Measurements from ENCODE around the gene USP49. TPM values are rescaled to one million over a fixed set of nuclear protein-coding genes. Genes with fewer than 3 reads are reported as not detected.

Gene USP49
- total and polyA plus RNA-seq, 2 of the 13 experiments (the other 11 are each of a cell fraction or from before 2014, with no cell fraction given), result 2.9 to 4.3 TPM

- TF ChIP-seq HNF4G (IDR thresholded peaks at IDR 0.05; ENCODE audit: borderline replicate concordance, low read depth, low read length), result peak; percentile 53
- TF ChIP-seq HNF4G (CRISPR knock-in tag; IDR thresholded peaks at IDR 0.05; ENCODE audit: borderline replicate concordance, low read depth), result peak; percentile 21; the same call in 1 of the 2 replicates
- peak; percentile 80; the same call in 1 of the 2 replicates for TF ChIP-seq ZNF12 (CRISPR knock-in tag; IDR thresholded peaks at IDR 0.05)
- peak; percentile 68 for TF ChIP-seq ZNF547 (CRISPR knock-in tag; IDR thresholded peaks at IDR 0.05)
- peak; percentile 74 for TF ChIP-seq ATF7-NPFF (CRISPR knock-in tag; IDR thresholded peaks at IDR 0.05; ENCODE audit: low read depth)
- peak; percentile 89 for TF ChIP-seq HNF4A (CRISPR knock-in tag; IDR thresholded peaks at IDR 0.05)
- no peak; the same call in 1 of the 2 replicates for TF ChIP-seq YEATS2 (CRISPR knock-in tag; IDR thresholded peaks at IDR 0.05; ENCODE audit: borderline replicate concordance)
- TF ChIP-seq, protein P1, sequence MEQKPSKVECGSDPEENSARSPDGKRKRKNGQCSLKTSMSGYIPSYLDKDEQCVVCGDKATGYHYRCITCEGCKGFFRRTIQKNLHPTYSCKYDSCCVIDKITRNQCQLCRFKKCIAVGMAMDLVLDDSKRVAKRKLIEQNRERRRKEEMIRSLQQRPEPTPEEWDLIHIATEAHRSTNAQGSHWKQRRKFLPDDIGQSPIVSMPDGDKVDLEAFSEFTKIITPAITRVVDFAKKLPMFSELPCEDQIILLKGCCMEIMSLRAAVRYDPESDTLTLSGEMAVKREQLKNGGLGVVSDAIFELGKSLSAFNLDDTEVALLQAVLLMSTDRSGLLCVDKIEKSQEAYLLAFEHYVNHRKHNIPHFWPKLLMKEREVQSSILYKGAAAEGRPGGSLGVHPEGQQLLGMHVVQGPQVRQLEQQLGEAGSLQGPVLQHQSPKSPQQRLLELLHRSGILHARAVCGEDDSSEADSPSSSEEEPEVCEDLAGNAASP (CRISPR knock-in tag; IDR thresholded peaks at IDR 0.05; ENCODE audit: borderline replicate concordance), result peak; percentile 94
- no peak for TF ChIP-seq ZNF720 (CRISPR knock-in tag; IDR thresholded peaks at IDR 0.05)
- TF ChIP-seq GABPA (IDR thresholded peaks at IDR 0.05; ENCODE audit: low read depth, low read length), result no peak
- TF ChIP-seq GABPA (CRISPR knock-in tag; IDR thresholded peaks at IDR 0.05; ENCODE audit: low read depth), result no peak
- peak; percentile 78 for TF ChIP-seq ZBTB33 (CRISPR knock-in tag; IDR thresholded peaks at IDR 0.05)
- peak; percentile 99 for TF ChIP-seq ZBTB20 (CRISPR knock-in tag; IDR thresholded peaks at IDR 0.05; ENCODE audit: borderline replicate concordance, low read depth)
- TF ChIP-seq, protein P2, sequence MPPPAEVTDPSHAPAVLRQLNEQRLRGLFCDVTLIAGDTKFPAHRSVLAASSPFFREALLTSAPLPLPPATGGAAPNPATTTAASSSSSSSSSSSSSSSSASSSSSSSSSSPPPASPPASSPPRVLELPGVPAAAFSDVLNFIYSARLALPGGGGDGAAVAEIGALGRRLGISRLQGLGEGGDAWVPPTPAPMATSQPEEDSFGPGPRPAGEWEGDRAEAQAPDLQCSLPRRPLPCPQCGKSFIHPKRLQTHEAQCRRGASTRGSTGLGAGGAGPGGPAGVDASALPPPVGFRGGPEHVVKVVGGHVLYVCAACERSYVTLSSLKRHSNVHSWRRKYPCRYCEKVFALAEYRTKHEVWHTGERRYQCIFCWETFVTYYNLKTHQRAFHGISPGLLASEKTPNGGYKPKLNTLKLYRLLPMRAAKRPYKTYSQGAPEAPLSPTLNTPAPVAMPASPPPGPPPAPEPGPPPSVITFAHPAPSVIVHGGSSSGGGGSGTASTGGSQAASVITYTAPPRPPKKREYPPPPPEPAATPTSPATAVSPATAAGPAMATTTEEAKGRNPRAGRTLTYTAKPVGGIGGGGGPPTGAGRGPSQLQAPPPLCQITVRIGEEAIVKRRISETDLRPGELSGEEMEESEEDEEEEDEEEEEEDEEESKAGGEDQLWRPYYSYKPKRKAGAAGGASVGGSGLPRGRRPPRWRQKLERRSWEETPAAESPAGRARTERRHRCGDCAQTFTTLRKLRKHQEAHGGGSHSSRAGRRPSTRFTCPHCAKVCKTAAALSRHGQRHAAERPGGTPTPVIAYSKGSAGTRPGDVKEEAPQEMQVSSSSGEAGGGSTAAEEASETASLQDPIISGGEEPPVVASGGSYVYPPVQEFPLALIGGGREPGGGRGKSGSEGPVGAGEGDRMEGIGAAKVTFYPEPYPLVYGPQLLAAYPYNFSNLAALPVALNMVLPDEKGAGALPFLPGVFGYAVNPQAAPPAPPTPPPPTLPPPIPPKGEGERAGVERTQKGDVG (CRISPR knock-in tag; IDR thresholded peaks at IDR 0.05; ENCODE audit: borderline replicate concordance), result peak; percentile 33; the same call in 1 of the 2 replicates
- peak; percentile 91 for TF ChIP-seq ZNF605 (CRISPR knock-in tag; IDR thresholded peaks at IDR 0.05)
- no peak for TF ChIP-seq ZSCAN20 (CRISPR knock-in tag; IDR thresholded peaks at IDR 0.05; ENCODE audit: borderline replicate concordance)
- TF ChIP-seq FOXP1 (IDR thresholded peaks at IDR 0.05), result 0 out of 2 replicates have a peak, but pooled peaks have one; percentile 36
- peak; percentile 76; the same call in 1 of the 2 replicates for TF ChIP-seq FOXP1 (CRISPR knock-in tag; IDR thresholded peaks at IDR 0.05)
- no peak for TF ChIP-seq SOX6 (IDR thresholded peaks at IDR 0.05)
- peak; percentile 99 for TF ChIP-seq SOX6 (CRISPR knock-in tag; IDR thresholded peaks at IDR 0.05)
- 0 out of 2 replicates have a peak, but pooled peaks have one; percentile 23 for TF ChIP-seq GABPB1 (CRISPR knock-in tag; IDR thresholded peaks at IDR 0.05)
- TF ChIP-seq, protein P3, sequence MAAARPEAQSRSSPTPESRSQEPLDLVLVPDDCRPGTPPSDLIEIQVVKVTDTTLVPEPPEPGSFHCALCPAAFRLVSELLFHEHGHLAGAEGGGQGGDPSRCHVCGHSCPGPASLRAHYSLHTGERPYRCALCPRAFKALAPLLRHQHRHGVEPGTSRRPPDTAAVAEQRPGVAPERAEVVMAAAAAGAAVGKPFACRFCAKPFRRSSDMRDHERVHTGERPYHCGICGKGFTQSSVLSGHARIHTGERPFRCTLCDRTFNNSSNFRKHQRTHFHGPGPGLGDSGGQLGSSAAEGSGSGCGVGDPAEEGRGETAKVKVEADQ (CRISPR knock-in tag; IDR thresholded peaks at IDR 0.05; ENCODE audit: borderline replicate concordance), result peak; percentile 81; the same call in 1 of the 2 replicates
- 0 out of 2 replicates have a peak, but pooled peaks have one; percentile 64 for TF ChIP-seq ZNF160 (CRISPR knock-in tag; IDR thresholded peaks at IDR 0.05)
Observed at GRCh38 chr6:41747256-41748101, 147.7 kb downstream of the USP49 start, which contains the start of gene PGC (continued).
